Endothelial cell of umbilical vein (primary cell): Measurements from ENCODE around the gene ATP1B1. TPM values are rescaled to one million over a fixed set of nuclear protein-coding genes. Genes with fewer than 3 reads are reported as not detected.

ENCODE experiments used
- BruUV-seq: library from RNA; stranded (reverse); fragments of 400-500 nt; replicated peaks from 2 replicates; lab custom pipeline; 2021; lab: Mats Ljungman, UMichigan
- CTCF ChIA-PET: fragments of 300-600, 350-600 bp; sonication (Branson Sonifier 250); formaldehyde crosslinking; loops from one replicate; lab custom pipeline; 2021; ENCODE audit warnings: antibody characterized with exemption, inconsistent platforms; lab: Charles Lee
- POLR2A ChIA-PET: fragments of 300-600, 350-600 bp; sonication (Branson Sonifier 250); formaldehyde crosslinking; loops from one replicate; lab custom pipeline; 2021; ENCODE audit warnings: antibody characterized with exemption, inconsistent platforms; lab: Charles Lee
- DNase-seq: peaks from one replicate; pipeline ENCODE4 v3.0.0-alpha.2; 2011; ENCODE audit warnings: low read depth, low spot score
- FAIRE-seq: peaks from 2 replicates; lab custom pipeline; 2011; peaks lifted over from hg19 to GRCh38; lab: Jason Lieb, UNC
- H2AFZ ChIP-seq: 2 replicates; pipeline ENCODE4 v1.6.0; 2012; ENCODE audit warnings: low read depth, low read length, control low read depth, inconsistent platforms
- H3K27ac ChIP-seq: 2 replicates; pipeline ENCODE4 v1.5.1; 2011; ENCODE audit warnings: low read depth, mild to moderate bottlenecking, control low read depth, low read length, moderate library complexity; ENCODE audit not compliant: insufficient read depth
- H3K27me3 ChIP-seq, 2 experiments: 2 replicates each; pipeline versions ENCODE4 v1.6.0 to v1.6.1; 2011; ENCODE audit warnings: low read length in 2 of 2, mixed read lengths in 1 of 2; ENCODE audit not compliant: control insufficient read depth in 2 of 2, insufficient read depth in 2 of 2
- H3K36me3 ChIP-seq, 2 experiments: 2 replicates in 1 of 2; 3 replicates in 1 of 2; pipeline ENCODE4 v1.5.1; 2011; ENCODE audit warnings: low read length in 2 of 2, mild to moderate bottlenecking in 1 of 2, moderate library complexity in 1 of 2; ENCODE audit not compliant: control insufficient read depth in 2 of 2, insufficient read depth in 2 of 2; ENCODE audit errors: extremely low read depth in 1 of 2
- H3K4me1 ChIP-seq: 3 replicates; pipeline ENCODE4 v1.5.1; 2011; ENCODE audit warnings: mild to moderate bottlenecking, low read length; ENCODE audit not compliant: control insufficient read depth, insufficient read depth; ENCODE audit errors: extremely low read depth
- H3K4me2 ChIP-seq: 2 replicates; pipeline ENCODE4 v1.6.1; 2011; ENCODE audit warnings: low read length, control low read depth, mixed read lengths; ENCODE audit not compliant: insufficient read depth
- H3K4me3 ChIP-seq, 3 experiments: fragments of 200-600 bp in 1 of 3; sonication (generic), shearing (Covaris generic) in 1 of 3; replicated peaks in 1 of 3; 2 replicates each; pipeline ENCODE4 v1.5.1; 2011 to 2016; ENCODE audit warnings: control low read depth in 3 of 3, low read length in 3 of 3, mild to moderate bottlenecking in 2 of 3, inconsistent platforms in 1 of 3, low read depth in 1 of 3, moderate library complexity in 1 of 3; ENCODE audit not compliant: insufficient read depth in 1 of 3
- H3K79me2 ChIP-seq: 2 replicates; pipeline ENCODE4 v1.6.0; 2012; ENCODE audit warnings: low read length, inconsistent platforms; ENCODE audit not compliant: control insufficient read depth, insufficient read depth
- H3K9ac ChIP-seq: replicated peaks from 2 replicates; pipeline ENCODE3; 2011; ENCODE audit warnings: low read length, control low read depth; ENCODE audit not compliant: insufficient read depth; ENCODE audit errors: extremely low read depth
- H3K9me1 ChIP-seq: replicated peaks from 3 replicates; pipeline ENCODE4 v1.6.0; 2011; ENCODE audit warnings: mild to moderate bottlenecking, low read length; ENCODE audit not compliant: control insufficient read depth, insufficient read depth; ENCODE audit errors: extremely low read depth
- H3K9me3 ChIP-seq: replicated peaks from 2 replicates; pipeline ENCODE4 v1.5.1; 2012; ENCODE audit warnings: low read length, inconsistent platforms; ENCODE audit not compliant: control insufficient read depth, insufficient read depth
- H4K20me1 ChIP-seq: replicated peaks from 2 replicates; pipeline ENCODE3; 2011; ENCODE audit warnings: mild to moderate bottlenecking, low read length; ENCODE audit not compliant: control insufficient read depth, insufficient read depth; ENCODE audit errors: extremely low read depth
- CTCF ChIP-seq, 2 donors: IDR thresholded peaks; 1 replicate in 1 of 2; 2 replicates in 1 of 2; pipeline ENCODE4 v1.5.1; 2011; ENCODE audit warnings: low read length in 2 of 2, mild to moderate bottlenecking in 2 of 2, moderate library complexity in 2 of 2, control low read depth in 1 of 2, inconsistent platforms in 1 of 2, low read depth in 1 of 2; ENCODE audit not compliant: insufficient read depth in 1 of 2; ENCODE audit errors: extremely low read depth in 1 of 2
- EZH2 ChIP-seq: IDR thresholded peaks from 2 replicates; pipeline ENCODE4 v1.6.1; 2012; ENCODE audit warnings: borderline replicate concordance, low read depth, mild to moderate bottlenecking, moderate library complexity, low read length, inconsistent platforms; ENCODE audit not compliant: severe bottlenecking
- GATA2 ChIP-seq: IDR thresholded peaks from 2 replicates; pipeline ENCODE4 v1.7.0; 2011; ENCODE audit warnings: low read depth, mild to moderate bottlenecking, moderate library complexity, mixed read lengths, low read length; ENCODE audit not compliant: insufficient read length, insufficient read depth
- JUN ChIP-seq: IDR thresholded peaks from 2 replicates; pipeline ENCODE4 v1.6.1; 2011; ENCODE audit warnings: borderline replicate concordance, low read depth; ENCODE audit not compliant: insufficient read length, insufficient read depth
- MAX ChIP-seq: IDR thresholded peaks from 2 replicates; pipeline ENCODE4 v1.6.1; 2011; ENCODE audit not compliant: insufficient read depth, insufficient read length
- MYC ChIP-seq: IDR thresholded peaks from one replicate; pipeline ENCODE4 v1.6.1; 2011; ENCODE audit warnings: mild to moderate bottlenecking, low read depth, low read length
- POLR2A ChIP-seq: IDR thresholded peaks from 2 replicates; pipeline ENCODE4 v1.6.1; 2012; ENCODE audit warnings: low read depth, mild to moderate bottlenecking, control low read depth, low read length
- POLR2AphosphoS5 ChIP-seq: IDR thresholded peaks from 2 replicates; pipeline ENCODE4 v1.6.1; 2012; ENCODE audit warnings: low read depth, mild to moderate bottlenecking, control low read depth, low read length, moderate library complexity; ENCODE audit not compliant: insufficient read depth
- dilution Hi-C: fragments of 300-500 bp; cut with MboI; formaldehyde crosslinking; loops from one replicate; pipeline ENCODE4 v1.15.0; 2019; ENCODE audit warnings: low sequenced_read_pairs; ENCODE audit not compliant: extremely low pct_ligation_motif_present
- intact Hi-C: fragments of 100-400 bp; cut with micrococcal nuclease; formaldehyde crosslinking; loops from one replicate; pipeline ENCODE4 v1.10.0; 2022
- polyA plus RNA-seq, 4 experiments: library from polyadenylated mRNA; depleted of rRNA in 3 of 4; stranded (reverse) in 3 of 4; unstranded in 1 of 4; fragments of >200 nt; gene quantifications; 2 replicates each; pipeline versions ENCODE4 v1.2.1 to v1.2.3, GENCODE V29; 2011 to 2012; ENCODE audit warnings: missing spikeins in 1 of 4
- total RNA-seq: library from RNA; stranded (reverse); gene quantifications from 2 replicates; pipeline ENCODE4 v1.2.3, GENCODE V29; 2021

Gene ATP1B1
- total and polyA plus RNA-seq, 2 donors (not counting 3 experiments of a cell fraction or from before 2014, with no cell fraction given), result 14.3 to 56.1 TPM

- FAIRE-seq (no peak), DNase-seq (no peak)
- no peaks in the 10 kb centered on the region for H3K36me3 ChIP-seq
- TF ChIP-seq EZH2, result no peak
- no peak overlapping the region for H3K27ac ChIP-seq
- BruUV-seq, result no TSS peak
- no peaks in the 10 kb centered on the region for H3K9me1 ChIP-seq
- dilution Hi-C loops (no loop called here), intact Hi-C loops (loop anchor here (5.0 kb wide), 1 partner anchor 87 kb away; no protein-coding TSS in a partner anchor)
- no peaks in the 10 kb centered on the region for H3K27me3 ChIP-seq
- no peaks in the 10 kb centered on the region for H3K9me3 ChIP-seq
- H3K9ac ChIP-seq, result no peak overlapping the region
- CTCF ChIA-PET, result interaction anchor here (0.9 to 1.6 kb wide), 2 partner anchors 32 to 198 kb away, joined by 3 to 5 read pairs; no protein-coding TSS in a partner anchor
- H2AFZ ChIP-seq, result no peak overlapping the region
- H3K4me3 ChIP-seq, result no peak overlapping the region
- H4K20me1 ChIP-seq, result no peaks in the 10 kb centered on the region
- no peak overlapping the region for H3K4me2 ChIP-seq
- H3K4me1 ChIP-seq, result no peaks in the 10 kb centered on the region
- no peaks in the 10 kb centered on the region for H3K79me2 ChIP-seq
- POLR2A ChIA-PET, result no interaction called here
Measured at GRCh38 chr1:169150641-169151337, 44.3 kb downstream of the ATP1B1 start.

DNA sequence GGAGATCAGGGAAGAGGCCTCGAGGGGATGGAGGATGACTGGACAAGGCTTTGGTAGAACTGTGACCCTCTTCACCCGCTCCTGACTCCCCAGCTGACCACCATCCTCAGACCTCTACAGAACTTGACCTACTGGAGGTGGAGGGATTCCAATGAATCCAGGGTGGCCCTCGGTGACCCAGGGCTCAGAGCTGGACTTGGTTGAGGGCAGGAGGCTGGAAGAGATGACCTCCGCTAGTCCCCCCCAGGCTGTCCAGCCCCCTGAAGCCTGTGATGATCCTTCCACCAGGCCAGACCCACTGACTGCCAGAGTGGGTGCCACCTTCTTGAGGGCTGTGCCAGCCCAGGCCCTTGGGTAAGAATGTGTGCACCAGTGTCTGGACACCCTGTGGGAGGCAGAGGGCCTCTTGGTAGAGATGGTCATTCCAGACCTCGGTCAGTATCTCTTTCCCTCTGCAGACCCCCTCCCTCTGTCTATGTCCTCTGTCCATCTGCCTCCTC, 44.9 kb downstream of the ATP1B1 start:
- FAIRE-seq (no peak), DNase-seq (no peak)
- Histone ChIP-seq H3K9me1 (no peaks in the 10 kb centered on the region), H3K27ac (no peak overlapping the region), H3K9ac (no peak overlapping the region), H3K27me3 (no peaks in the 10 kb centered on the region), H3K36me3 (no peaks in the 10 kb centered on the region), H3K4me1 (no peaks in the 10 kb centered on the region), H3K4me2 (no peak overlapping the region), H3K9me3 (no peaks in the 10 kb centered on the region), H3K4me3 (no peak overlapping the region), H2AFZ (no peak overlapping the region), H4K20me1 (no peaks in the 10 kb centered on the region), H3K79me2 (no peaks in the 10 kb centered on the region)
- TF ChIP-seq CTCF (IDR thresholded peaks at IDR 0.05; ENCODE audit: extremely low read depth in 1 of 2, insufficient read depth in 1 of 2, low read depth in 1 of 2, low read length in 2 of 2) (no peak), MAX (no peak), MYC (no peak), POLR2A (no peak), GATA2 (no peak), JUN (no peak), POLR2AphosphoS5 (no peak)
- intact Hi-C loops, result loop anchor here (5.0 kb wide), 1 partner anchor 86 kb away; no protein-coding TSS in a partner anchor
- dilution Hi-C loops, result no loop called here
- ChIA-PET CTCF (interaction anchor here (1.6 kb wide), 1 partner anchor 198 kb away, joined by 5 read pairs; no protein-coding TSS in a partner anchor), POLR2A (no interaction called here)
- no TSS peak for BruUV-seq
